GM13977 (cell line): ENCODE results near the gene JMJD6.
"Not testable (repeated sequence)": the region's sequence is repeated elsewhere in the genome, so short reads cannot be mapped to it uniquely, and the experiment has no call there.

Experiments used
- DNase-seq: peaks from one replicate; pipeline ENCODE4 v3.0.0; 2012; ENCODE audit warnings: low spot score
- in situ Hi-C: fragments of 300-500 bp; cut with MboI; formaldehyde crosslinking; loops from one replicate; pipeline ENCODE4 v1.12.0; 2022; ENCODE audit warnings: low sequenced_read_pairs, low pct_unique_long_range_greater_than_20kb, mixed read lengths, inconsistent platforms; ENCODE audit not compliant: unreplicated experiment
- TF ChIP-seq, protein P1 (sequence below): IDR thresholded peaks from 2 replicates; pipeline ENCODE4 v1.5.1; 2012; ENCODE audit warnings: mild to moderate bottlenecking, control low read depth; ENCODE audit not compliant: insufficient read depth; ENCODE audit errors: extremely low read depth, missing control alignments

The JMJD6 gene

DNA sequence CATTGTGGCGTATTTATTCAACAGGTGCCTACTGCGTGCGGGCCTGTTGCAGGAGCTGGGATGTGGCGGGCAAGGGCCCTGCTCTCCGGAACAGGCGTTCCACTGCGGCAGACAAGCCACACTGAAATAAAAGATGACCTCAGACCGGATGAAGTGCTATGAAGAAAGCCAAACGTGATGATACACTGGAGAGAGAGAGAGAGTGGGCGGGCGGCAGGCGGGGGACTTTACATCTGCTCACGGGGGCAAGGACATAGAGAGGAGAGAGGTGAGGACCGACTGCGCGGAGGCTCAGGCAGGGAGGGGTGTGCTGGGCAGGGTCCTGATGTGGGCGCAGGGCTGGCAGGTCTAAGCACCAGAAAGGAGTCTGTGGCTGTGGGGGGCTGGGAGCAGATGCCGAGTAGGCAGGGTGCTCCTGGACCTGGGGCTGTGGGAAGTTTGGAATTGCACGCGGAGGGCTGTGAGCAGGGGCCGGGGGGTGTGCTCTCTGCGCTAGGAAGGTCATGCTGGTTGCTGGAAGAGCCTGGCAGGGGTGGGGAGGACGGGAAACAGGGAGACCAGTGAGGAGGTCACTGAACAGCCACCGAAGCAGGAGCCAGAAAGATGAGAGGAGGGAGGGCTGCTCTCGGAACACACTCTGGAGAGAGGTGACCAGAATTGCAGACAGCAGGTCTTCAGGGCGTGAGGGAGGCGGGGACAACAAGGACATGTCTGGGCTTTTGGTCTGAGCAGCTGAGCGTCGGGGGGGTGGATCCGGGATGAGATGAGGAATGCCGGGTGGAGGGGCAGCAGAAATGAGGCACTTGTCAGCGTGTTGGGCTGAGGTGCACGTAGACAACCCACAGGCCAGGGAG is 25.6 kb downstream of the JMJD6 start:
- in situ Hi-C loops: no loop called here
- TF ChIP-seq, protein P1, sequence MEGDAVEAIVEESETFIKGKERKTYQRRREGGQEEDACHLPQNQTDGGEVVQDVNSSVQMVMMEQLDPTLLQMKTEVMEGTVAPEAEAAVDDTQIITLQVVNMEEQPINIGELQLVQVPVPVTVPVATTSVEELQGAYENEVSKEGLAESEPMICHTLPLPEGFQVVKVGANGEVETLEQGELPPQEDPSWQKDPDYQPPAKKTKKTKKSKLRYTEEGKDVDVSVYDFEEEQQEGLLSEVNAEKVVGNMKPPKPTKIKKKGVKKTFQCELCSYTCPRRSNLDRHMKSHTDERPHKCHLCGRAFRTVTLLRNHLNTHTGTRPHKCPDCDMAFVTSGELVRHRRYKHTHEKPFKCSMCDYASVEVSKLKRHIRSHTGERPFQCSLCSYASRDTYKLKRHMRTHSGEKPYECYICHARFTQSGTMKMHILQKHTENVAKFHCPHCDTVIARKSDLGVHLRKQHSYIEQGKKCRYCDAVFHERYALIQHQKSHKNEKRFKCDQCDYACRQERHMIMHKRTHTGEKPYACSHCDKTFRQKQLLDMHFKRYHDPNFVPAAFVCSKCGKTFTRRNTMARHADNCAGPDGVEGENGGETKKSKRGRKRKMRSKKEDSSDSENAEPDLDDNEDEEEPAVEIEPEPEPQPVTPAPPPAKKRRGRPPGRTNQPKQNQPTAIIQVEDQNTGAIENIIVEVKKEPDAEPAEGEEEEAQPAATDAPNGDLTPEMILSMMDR: no peak
- DNase-seq: no peak

DNA sequence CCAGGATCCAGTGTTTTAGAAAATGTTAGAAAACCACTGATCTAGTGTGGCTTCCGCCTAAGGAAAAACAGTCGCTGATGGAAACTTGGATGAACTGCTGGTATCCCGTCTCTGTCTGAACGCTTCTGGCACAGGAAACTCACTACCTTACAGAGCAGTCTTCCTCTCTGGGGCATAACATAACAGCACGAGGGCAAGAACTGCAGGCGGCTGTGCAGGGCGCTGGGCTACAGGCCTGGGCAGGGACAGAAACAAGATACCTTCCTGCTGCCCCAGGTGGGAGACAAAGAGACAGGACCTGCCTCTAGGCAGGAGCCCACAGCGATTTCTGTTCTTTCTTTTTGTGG is 26.2 kb downstream of the JMJD6 start:
- in situ Hi-C loops: no loop called here
- TF ChIP-seq, protein P1: no peak
- DNase-seq: no peak

DNA sequence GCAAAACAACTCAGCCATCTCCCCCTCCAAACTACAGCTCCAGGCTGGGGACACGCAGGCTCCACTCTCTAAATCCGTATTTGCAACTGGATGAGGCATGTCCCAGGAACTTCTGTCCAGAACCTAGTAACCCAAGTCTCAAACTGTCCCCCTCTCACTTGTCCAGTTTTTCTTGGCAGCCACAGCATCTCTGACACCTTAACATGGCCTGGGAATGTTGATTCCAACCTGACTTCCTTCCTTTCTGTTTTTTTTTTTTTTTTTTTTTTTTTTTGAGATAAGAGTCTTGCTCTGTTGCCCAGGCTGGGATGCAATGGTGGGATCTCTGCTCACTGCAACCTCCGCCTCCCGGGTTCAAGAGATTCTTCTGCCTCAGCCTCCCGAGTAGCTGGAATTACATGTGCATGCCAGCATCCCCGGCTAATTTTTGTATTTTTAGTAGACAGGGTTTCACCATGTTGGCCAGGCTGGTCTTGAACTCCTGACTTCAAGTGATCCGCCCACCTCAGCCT is 27.9 kb downstream of the JMJD6 start:
- in situ Hi-C loops, DNase-seq: not testable (repeated sequence)

DNA sequence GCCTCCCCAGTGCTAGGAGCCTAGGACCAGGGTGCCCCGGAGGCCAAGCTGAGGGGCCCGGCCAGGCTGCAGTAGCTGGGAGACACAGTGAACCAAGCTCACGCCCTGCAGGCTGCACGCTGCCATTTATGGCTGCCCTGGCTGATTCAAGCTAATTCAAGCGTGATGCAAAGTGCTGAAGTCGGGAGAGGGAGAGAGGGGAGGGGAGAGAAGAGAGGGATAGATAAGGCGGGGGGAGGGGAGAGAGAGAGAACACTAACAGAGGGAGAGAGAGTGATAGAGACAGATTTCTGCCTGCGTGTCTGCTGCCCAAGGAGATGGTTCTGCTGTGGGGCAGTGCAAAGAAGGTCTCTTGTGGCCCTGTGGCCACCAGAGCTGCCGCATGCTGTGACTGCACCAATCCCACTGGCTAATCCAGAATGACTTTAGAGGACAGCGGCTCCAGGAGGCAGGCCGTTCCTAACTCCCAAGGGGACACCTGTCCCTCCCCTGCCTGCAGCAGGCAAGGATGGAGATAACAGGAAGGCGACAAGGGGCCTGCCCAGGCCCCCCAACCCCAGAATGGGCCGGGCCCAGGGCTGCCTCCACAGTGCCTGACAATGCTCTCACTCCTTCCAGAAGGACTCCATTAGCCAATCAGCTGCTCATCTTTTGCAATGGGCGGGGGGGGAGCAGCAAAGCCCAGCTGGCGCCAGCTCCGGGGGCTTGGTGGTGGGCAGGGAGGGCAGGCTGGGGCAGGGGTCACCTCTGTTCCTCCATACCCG is 28.5 kb downstream of the JMJD6 start:
- no peak for DNase-seq
- in situ Hi-C loops: no loop called here
- TF ChIP-seq, protein P1: no peak

DNA sequence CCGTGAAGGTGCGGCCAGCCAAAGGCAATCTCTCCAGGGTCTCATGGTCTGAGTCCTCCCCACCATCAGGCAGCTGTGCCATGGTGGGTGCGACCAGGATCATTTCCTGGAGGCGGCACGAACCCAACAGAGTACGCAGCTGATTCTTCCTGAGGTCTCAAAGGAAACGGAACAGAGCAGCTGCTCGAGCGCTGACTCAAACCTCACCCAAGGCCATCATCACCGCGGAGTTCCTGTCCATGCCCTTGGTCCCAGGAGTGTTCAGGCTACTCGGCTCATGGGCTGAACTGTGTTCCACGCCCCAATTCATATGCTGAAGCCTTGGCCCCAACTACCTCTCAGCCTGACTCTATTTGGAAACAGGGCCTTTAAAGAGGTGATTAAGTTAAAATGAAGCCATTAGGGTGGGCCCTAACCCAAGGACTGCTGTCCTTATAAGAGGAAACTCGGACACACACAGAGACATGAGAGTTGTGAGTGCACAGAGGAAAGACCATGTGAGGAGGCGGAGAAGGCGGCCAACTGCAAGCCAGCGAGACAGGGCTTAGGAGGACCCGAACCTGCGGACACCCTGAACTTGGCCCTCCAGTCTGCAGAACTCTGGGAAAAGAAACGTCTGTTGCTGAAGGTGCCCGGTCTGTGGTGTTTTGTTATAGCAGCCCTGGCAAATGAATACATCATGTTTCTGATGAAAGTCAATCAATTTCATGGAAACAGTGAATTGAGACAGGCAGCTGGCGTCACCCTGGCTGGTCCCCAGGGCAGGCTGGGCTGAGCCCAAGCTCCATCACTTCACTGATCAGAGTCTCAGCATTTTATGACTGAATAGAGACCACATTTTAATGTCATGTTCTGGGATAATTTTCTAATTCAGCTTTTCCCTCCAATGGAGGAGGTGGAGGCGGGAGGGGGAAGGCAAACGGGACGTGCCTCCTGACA is 29.4 kb downstream of the JMJD6 start:
- TF ChIP-seq, protein P1: no peak
- DNase-seq: peak; percentile 70
- in situ Hi-C loops: no loop called here

DNA sequence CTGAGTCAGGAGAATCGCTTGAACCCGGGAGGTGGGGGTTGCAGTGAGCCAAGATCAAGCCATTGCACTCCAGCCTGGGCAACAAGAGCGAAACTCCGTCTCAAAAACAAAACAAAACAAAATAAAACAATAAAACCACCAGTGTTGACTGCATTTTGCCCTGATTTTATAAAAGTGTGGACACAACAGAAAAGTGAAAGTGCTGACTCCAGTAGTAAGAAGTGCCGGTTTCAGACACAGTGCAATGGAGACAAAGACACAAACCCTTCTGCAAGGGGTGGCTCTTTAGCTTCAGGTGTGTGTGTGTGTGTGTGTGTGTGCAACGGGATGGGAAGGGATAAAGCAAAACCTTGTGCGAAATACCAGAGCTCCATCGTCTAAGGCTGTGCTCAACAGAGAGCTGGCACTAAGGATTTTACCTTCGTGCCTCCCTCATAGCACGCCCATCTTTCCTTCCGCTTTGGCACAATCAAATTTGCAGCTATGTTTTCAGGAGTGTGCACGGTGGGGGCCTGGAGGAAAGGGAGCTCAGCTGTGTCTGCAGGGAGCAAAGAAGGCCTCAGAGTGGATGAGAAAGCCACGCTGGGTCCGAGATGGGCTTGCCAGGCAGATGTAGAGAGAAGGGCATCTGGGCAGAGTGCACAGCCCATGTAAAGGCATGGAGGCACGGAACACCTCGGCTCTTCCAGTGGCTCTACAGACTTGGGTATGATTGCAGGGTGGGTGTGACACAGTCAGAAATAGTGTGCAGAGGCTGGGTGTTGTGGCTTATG is 31.2 kb downstream of the JMJD6 start:
- no peak for DNase-seq
- TF ChIP-seq, protein P1: no peak
- in situ Hi-C loops: no loop called here
